Dedifferentiated amniotic fluid mesenchymal stem cell (primary cell): ENCODE results near the gene NDST1.

Experiments
- DNase-seq: peaks from one replicate; pipeline ENCODE4 v3.0.0-alpha.2; 2016; ENCODE audit errors: extremely low spot score

Gene NDST1

DNA sequence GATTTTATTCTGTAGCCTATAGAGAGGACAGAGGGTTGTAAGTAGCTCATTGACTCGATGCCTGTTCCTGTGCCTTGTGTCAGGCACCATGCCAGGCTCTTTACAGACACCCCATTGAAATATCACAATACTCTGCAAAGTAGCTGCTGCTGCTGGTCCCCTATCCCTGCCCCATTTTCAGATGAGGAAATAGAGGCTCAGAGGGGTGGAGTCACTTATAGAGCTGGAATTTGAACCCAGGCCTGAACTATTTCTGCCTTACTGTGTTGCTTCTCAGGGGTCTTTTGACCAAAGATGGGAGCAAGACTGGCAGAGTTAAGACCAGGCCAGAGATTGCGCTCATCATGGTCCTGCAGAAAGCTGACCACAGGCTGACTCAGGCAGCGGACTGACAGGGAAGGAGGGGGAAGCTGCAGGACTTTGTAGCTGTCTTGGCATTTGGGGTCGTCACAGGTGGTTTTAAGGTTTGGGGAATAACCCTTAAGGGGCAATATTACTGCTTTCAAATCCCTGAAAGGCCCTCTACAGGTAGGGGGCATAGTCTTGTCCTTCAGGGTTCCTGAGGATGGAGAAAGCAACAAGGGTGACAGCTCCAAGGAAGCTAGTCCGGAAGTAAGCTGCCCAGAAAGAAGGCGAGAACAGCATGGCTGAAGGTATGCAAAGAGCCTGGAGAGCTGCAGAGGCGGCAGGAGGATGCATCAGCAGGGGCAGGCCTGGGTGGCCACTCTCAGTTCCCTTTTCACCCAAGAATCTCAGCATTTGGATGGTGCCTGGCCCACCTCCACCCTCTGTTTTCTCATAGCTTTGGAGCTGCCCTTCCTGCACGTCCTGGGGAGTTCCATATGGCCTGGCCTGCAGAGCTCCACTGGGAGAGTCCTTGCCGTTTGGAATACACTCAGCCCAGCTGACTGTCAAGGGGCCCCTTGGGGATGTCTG lies 18.3 kb upstream of the NDST1 start:
- no peak for DNase-seq

DNA sequence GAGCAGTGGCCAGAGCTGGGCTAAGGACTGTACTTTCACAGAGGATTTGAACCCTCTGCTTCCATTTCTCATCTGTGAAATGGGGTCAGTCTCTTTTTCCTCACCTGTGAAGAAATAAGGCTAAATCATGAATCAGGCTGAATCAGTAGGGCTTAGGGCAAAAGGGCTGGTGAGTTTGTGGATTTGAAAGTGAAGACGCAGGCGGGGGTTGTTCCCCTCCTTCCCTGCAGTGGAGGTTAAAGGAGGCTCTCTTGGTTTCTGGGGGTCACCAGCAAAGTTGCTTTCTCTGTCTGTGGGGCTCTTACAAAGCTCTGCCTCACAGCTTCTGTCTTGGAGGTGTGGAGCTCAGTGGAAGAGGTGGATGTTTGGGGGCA lies 17.6 kb upstream of the NDST1 start:
- DNase-seq: no peak

DNA sequence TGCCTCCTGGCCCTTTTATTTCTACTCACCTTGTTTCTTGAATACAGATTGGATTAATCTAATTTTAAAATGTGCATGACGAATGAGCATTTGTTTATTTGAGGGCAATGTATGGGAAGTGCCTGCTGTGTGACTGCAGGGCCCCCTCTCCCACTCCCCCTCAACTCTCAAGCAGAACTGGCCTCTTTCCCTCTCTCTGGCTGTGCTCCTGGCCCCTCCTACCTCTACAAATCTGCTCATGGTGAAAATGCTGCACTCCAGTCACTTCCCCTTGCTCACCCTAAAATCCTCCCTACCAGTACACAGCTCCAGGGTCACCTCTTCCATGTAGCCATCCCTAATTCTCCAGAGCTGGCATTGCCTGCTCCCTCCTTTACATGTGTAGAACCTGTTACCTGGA lies 17.2 kb upstream of the NDST1 start:
- DNase-seq: no peak

DNA sequence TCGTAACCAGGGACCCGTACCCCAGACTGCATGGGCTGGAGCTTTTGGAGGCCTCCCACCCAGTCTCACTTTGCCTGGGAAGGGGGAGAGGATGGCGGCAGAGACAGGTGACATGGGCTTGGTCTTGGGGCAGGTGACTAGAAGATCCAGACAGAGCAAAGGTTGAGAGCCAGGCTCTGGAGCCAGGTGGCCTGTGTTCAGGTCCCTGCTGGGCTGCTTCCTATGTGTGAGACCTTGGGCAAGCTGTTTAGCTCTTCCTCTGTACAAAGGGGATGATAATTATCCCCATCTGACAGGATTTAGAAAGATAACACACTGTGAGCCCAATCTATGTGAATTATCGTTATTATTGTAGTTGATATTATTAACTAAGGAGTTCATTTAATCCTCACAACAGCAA lies 16.1 kb upstream of the NDST1 start:
- no peak for DNase-seq

DNA sequence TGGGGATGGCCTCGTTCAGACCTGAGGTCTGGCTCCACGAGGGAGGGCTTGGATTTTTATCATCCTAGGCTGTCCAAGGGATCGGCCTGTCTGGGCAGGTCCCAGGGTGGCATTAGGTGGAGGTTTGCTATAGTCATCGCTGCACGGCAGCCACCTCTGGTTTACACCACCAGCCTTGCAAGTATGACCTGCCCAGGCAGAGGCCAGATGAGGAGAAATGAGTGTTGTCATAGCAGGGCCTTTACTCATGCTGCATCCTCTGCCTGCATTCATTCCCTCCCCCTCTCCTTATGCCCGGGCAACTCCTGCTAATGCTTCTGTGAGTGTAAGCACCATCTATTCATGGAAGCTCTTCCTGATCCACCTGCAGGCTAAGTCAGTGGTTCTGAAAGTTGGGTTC lies 15.3 kb upstream of the NDST1 start:
- no peak for DNase-seq

DNA sequence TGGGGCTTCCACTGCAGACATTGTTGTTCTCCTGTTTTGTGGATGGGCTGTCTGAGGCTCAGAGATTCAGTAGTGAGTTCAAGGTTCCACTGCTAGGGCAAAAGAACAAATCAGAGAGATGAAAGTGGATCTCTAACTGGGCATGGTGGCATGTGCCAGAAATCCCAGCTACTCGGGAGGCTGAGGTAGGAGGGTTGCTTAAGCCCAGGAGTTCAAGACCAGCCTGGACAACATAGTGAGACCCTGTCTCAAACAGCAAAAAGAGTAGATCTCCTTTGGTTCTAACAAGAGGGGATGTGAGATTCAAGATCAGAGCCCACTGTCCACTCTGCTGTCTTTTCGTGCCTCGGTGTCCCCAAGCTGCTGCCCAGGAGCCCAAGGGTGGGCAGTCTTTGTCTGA lies 11.8 kb upstream of the NDST1 start:
- DNase-seq: no peak

DNA sequence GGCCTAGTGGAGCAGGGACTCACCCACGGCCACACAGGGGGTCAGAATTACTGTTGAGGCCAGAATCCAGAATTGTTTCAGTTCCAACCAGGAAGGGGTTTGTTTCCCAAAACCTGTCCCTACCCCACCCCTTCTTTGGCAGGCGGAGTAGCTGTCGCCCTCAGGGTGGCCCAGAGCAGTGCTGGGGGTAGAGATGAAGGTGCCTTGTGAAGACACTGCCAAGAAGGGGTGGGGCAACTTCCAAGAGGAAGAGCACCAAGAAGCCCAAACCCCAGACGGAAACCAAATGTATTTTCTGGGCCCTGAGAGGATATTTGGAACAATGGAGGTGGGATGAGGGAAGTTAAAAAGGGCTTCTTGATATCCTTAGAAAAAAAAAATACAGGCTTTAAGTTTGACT lies 11.4 kb upstream of the NDST1 start:
- no peak for DNase-seq

DNA sequence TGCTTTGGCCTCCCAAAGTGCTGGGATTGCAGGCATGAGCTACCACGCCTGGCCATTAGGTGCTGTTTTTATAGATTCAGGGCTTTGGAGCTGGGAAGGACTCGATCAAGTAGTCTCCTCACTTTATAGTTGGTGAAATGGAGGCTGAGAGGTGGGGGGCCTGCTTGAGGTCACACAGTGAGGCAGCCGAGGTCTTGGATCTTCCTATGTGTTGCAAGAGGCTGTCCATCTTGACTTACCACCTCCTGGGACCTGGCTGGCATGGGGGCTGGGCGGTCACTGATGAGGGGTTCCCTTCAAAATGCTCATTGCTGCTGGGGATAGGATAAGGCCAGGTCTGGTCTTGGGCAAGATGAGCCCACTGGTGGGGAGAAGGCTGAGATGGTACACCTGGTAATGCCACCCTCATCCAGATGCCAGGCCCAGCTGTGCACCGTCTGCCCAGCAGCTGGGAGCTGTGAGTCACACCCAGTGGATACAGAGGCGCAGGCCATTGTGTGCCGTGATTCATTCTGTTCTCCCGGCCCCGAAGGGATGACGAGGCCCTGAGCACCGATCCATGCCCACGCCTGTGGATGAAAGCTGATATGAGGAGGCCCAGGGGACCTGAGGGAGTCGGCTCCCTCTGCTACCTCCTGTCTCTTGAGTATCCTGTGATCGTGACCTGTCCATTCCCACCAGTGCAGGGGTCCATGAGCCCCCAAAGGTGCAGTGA lies 10.5 kb upstream of the NDST1 start:
- peak; percentile 93 for DNase-seq

DNA sequence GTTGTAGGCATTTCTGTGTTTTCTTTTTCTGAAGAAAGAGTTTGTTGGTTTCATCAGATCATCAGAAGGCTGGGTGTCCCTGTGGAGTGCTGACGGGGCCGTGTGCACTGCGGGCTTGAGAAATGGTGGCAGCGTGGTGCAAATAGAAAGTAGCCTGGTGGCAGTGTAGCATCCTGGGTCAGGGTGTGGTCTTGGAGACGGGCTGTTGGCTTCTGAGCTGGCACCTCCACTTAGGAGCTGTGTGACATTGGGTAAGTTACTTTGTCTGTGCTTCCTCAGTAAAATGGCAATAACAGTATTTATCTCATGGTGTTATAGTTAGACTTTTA lies 10.0 kb upstream of the NDST1 start:
- DNase-seq: no peak

DNA sequence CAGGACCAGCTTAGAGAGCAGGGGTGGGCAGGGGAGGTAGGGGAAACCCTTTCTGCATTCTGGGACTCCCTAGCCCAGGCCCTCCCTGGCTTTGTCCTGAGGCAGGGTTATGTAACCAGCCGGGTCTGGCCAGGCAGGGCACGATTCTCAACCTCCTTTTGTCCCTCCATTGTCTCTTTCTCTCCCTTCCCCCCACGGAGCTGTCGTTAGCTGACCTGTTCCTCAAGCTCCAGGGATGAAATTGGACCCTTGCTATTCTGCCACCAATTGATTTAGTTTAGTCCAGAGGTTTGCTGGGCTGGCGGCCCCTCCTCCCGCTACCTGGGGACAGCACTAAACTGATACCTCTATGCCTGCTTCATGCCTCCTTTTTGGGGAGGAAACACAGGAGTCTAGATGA lies 9.4 kb upstream of the NDST1 start:
- DNase-seq: no peak

DNA sequence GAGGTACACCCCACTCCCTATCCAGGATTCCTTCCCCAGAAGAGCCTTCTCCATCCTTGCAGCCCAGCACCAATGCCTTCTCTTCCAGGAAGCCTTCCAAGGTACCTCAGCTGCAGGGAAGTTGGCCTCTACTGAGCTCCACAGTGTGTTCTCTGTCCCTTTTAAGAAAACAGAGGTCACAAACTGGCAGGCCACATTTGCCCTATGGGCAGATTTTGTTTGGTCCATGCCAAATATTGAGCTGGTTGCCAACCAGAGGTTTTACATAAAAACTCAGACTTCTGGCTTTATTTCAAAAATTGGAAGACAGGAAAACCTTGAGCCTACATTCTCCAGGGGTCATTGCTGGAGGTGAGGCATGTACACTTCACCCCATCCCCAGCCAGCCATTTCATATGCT lies 9.0 kb upstream of the NDST1 start:
- no peak for DNase-seq

DNA sequence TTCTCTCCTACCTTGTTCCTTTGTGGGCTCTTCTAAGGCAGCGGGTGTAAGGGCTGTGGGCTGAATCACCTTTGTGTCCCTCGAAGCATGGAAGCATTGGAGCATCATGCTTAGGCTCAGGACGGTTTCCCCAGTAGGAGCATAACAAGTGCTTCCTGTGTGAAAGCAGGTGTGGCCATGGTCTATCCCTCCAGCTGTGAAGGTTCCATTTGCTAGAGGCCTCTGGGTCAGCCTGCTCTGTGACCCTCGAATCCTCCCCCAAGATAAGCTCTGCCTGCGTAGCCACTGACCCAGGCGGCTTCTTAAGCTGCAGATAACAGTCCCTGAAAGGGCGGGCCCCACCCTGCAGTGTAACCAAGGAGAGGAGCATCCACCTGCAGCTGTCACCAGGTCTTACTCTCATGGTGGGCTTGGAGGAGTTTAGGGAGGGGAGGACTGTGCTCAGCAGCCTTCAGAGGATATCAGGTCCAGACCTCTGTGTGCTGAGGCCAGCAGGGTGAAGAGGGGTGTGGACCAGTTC lies 8.4 kb upstream of the NDST1 start:
- DNase-seq: no peak

DNA sequence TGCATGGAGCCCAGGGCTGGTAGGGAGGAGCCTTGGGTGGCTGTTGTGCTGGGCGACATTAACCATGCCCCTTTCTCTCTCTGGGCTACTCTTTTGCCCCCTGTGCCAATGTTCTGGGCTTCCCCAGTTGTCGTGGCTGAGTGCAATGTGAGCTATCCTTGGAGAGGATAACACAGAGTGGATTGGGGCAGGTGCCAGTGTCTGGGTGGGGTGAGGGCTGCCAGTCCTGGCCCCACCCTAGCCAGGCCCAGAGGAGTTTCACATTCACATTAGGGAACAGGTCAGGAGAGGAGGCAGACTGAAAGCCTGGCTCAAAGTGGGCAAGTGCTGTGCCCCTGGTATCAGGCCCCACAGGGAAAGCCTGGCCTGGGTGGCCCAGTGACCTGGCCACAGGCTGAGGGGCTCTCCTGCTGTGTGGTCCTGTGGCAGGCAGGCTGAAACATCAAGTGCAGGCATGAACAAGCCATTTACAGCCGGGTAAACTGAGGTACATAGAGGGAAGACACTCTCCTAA lies 7.5 kb upstream of the NDST1 start:
- no peak for DNase-seq

DNA sequence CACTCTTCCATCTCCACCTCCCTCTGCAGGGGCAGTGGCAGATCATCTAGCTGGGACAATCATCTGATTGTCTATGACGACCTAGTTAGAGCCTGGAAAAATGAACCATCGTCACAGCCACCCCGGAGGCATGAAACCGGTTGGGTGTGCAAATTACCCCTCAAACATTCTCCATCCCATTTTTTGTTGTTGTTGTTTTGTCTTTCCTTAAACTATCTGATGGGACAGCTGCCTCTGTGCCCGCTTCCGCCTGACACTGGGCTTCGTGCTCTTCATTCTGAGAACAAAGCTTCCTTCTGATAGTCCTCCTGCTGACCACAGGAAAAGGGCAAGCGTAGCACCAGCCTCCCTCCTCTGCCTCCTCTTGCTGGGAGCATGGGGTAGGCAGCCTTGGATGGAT lies 7.0 kb upstream of the NDST1 start:
- DNase-seq: no peak

DNA sequence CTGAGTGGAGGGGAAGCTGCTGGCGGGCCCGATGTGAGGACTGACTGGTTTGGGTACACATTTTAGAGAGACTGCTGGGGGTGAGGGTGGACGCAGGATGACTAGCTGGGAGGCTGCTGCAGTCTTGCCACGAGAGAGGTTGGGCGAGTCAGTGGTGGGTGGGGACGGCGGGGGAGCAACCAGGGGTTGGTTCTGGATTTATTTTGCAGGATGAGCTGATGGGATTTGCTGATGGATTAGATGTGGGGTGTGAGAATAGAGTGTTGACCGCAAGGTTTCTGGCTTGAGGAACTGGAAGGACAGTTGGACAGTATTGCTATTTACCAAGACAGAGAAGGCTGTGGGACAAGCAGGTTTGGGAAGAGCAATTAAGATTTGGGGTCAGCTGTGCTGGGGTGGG lies 5.8 kb upstream of the NDST1 start:
- no peak for DNase-seq

DNA sequence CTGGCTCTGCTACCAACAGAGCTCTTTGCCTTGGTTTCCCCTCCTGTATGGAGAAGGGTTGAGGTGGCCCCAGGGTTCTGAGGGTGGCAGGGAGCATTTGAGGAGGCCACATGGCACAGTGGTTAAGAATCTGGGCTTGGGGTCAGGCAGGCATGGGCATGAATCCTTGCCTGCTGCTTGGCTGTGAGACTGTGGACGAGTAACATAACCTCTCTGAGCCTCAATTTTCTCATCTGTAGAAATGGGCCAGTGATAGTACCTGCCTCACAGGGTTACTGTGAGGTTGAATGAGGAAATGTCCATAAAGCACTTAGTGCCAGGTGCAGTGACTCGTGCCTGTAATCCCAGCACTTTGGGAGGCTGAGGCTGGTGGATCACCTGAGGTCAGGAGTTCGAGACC lies 5.1 kb upstream of the NDST1 start:
- DNase-seq: no peak

DNA sequence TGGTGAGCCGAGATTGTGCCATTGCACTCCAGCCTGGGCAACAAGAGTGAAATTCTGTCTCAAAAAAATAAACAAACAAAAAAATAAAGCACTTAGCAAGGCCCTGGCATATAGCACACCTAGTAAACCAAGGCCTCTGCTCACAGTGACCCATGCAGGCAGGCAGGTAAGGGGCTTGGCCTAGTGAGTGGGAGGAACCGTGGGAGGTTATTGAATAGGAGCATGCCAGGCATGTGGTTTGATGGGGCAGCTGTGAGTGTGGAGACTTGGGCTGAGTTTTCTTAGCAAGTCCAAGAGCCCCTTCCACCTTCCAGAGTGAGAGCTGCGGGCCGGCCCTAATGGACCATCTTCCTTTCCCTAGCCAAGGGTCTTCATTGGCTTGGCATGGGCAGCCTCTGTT lies 4.5 kb upstream of the NDST1 start:
- no peak for DNase-seq

DNA sequence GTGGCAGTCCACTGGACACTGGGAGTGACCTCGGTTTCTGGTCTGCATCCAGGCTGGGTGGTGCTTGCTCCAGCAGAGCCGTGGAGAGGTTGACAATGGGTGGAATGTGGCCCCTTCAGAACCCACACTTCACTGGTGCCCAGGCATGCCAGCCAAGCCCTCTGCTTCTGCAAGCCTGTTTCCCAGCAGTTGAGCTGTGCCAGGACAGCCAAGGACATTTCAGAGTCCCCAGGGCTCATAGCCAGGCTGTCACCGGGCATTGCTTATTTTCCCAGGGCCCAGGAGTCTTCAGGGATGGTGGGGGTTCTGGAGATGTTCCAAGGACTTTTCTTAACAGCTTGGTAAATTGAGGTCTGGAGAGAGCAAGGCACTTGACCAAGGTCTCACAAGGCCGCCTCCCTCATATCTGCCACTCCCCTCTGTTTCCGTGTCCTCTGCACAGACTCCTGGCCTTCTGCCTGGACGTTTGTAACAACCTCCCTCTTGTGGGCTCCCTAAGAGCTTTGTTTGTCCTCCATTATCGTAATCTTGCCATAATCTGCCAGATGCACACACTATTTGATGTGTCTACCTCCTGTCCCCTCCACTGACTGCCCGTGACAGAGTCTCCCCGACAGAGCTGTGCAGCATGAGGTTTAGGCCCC lies 3.8 kb upstream of the NDST1 start:
- DNase-seq: no peak

DNA sequence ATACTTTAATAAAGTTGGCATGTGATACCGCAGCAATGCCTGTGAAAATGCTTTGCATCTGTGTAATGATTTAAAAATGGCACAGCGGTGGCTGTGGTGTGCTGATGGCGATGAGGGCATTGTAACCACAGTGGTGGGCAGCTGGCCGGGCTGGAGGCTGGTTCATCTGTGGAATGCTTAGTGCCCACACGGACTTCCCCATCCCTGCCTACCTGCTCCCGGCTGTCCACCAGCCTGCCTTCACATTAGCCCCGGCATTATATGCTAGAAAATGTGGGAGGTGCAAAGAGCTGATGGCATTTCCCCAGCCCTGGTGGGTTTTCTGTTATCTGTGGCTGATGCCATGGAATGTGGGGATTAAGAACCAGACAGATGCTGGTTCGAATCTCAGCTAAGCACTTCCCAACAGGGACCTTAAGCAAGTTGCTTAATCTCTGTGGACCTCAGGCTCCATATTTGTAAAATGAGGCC lies 2.9 kb upstream of the NDST1 start:
- DNase-seq: no peak

DNA sequence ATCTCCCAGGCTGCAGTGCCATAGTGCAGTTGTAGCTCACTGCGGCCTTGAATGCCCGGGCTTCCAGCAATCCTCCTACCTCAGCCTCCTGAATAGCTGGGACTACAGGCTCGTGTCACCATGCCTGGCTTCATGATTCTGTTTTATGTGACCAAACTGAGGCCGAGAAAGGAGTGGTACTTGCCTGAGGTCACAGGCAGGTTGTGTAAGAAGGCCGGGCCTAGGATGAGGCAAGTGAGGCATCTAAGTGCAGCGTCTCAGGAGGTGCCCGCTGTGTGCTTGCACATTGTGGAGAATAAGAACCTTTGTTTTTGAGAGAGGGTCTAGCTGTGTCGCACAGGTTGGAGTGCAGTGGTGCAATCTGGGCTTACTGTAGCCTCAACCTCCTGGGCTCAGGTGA lies 2.1 kb upstream of the NDST1 start:
- no peak for DNase-seq

DNA sequence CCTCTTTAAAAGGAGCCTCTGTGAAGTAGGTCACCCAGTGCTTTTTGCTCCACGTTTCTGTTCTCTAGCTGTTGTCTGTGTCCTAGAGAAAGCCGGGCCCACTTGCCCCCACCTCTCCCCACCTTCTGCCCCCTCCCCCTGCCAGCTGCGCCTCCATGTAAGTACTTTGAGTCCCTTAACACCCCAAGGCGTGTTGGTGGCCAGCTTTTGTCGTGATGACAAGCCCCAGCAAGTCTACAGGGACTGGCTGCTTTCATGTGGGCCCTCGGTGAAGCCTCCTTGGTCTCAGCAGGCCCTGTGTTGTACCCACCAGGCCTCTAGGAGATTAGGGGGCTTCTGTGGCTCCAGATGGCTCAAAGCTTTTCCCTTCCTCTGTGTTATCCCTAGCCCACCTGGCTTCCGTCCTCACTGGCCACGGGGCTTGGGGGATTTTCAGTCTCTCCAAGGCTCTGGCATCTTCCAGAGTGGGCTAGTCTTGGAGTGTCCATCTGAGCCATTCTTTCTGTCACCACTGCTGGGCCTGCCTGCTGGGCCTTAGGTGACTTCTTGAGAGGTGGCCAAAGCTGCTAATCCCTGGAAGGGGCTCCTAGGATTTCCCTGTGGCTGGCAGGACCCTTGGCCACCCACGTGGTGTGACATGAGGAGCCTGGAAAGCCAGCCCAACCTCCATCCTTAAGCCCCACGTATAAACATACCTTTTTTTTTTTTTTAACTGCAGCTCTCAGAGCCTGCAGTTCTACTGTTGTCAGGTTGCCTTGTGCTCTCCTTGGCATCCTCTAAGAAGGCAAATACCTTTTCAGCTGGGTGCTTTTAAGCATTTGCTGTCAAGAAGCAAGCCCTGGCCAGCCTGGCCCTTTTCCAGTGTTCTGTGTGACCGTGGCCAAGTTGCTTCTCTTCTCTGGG lies 1.1 kb upstream of the NDST1 start:
- DNase-seq: no peak

DNA sequence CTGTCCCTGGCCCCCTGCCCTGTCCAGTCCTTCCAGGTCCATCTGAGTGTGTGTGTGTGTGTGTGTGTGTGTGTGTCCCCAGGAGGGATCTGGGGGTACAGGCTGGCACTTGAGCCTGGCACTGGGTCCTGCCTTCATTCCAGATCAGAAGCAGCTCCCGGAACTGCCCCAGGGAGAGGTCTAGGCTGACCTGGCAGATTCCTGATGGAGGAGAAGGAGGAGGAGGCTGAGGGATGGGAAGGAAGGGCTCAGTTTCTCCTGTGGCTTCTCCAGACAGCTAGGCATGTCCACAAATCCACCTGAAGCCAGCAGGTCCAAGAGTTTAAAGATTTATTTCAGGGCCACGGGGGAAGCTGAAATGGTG lies 328 bp downstream of the NDST1 start:
- DNase-seq: no peak
